ENCODE results near the gene FXYD4. TPM values are rescaled to one million over a fixed set of nuclear protein-coding genes. Genes with fewer than 3 reads are reported as not detected.

FXYD4 gene
- total RNA-seq, 3 donors from 2014 or later: not detected

GRCh38 chr10:43353495-43354329, 17.7 kb upstream of the FXYD4 start:
- peaks cover 10% of the 10 kb centered on the region for H3K4me1 ChIP-seq (ENCODE audit: low read depth)
- no peak overlapping the region for H3K4me3 ChIP-seq
- intact Hi-C loops (cut with DNase I, micrococcal nuclease): loop anchor here in 1 of 2 donors (10.0 kb wide), 1 partner anchor 59 kb away; no protein-coding TSS in a partner anchor
- H3K9me3 ChIP-seq: no peaks in the 10 kb centered on the region
- no peak for DNase-seq
- TF ChIP-seq CTCF (IDR thresholded peaks at IDR 0.05): no peak
- ATAC-seq: no peak
- no peaks in the 10 kb centered on the region for H3K36me3 ChIP-seq (ENCODE audit: low read depth)

GRCh38 chr10:43354330-43354635, 17.2 kb upstream of the FXYD4 start:
- intact Hi-C loops (cut with DNase I, micrococcal nuclease): loop anchor here in 1 of 2 donors (10.0 kb wide), 1 partner anchor 59 kb away; no protein-coding TSS in a partner anchor
- TF ChIP-seq CTCF (IDR thresholded peaks at IDR 0.05): no peak
- H3K36me3 ChIP-seq (ENCODE audit: low read depth): no peaks in the 10 kb centered on the region
- ATAC-seq (no peak), DNase-seq (no peak)
- H3K4me3 ChIP-seq: no peak overlapping the region
- H3K4me1 ChIP-seq (ENCODE audit: low read depth): peaks cover 10% of the 10 kb centered on the region
- H3K9me3 ChIP-seq: no peaks in the 10 kb centered on the region

- Histone ChIP-seq H3K9me3 (no peaks in the 10 kb centered on the region), H3K4me1 (ENCODE audit: low read depth) (peaks cover 10% of the 10 kb centered on the region), H3K36me3 (ENCODE audit: low read depth) (no peaks in the 10 kb centered on the region), H3K4me3 (no peak overlapping the region)
- no peak for ATAC-seq
- intact Hi-C loops (cut with DNase I, micrococcal nuclease): loop anchor here in 1 of 2 donors (10.0 kb wide), 1 partner anchor 60 kb away; no protein-coding TSS in a partner anchor
- no peak for DNase-seq
- no peak for TF ChIP-seq CTCF (IDR thresholded peaks at IDR 0.05)
Measured at GRCh38 chr10:43354879-43355380, 16.5 kb upstream of the FXYD4 start.

GRCh38 chr10:43355749-43356371, 15.6 kb upstream of the FXYD4 start:
- no peak for TF ChIP-seq CTCF (IDR thresholded peaks at IDR 0.05)
- H3K36me3 ChIP-seq (ENCODE audit: low read depth): no peaks in the 10 kb centered on the region
- no peaks in the 10 kb centered on the region for H3K9me3 ChIP-seq
- intact Hi-C loops (cut with DNase I, micrococcal nuclease): loop anchor here in 1 of 2 donors (10.0 kb wide), 1 partner anchor 61 kb away; no protein-coding TSS in a partner anchor
- H3K4me1 ChIP-seq (ENCODE audit: low read depth): peaks cover 6% of the 10 kb centered on the region
- DNase-seq (peak in 1 of 3 donors; percentile 76), ATAC-seq (peak; percentile 95)
- no peak overlapping the region for H3K4me3 ChIP-seq

- Histone ChIP-seq H3K9me3 (no peaks in the 10 kb centered on the region), H3K36me3 (ENCODE audit: low read depth) (no peaks in the 10 kb centered on the region), H3K4me3 (no peak overlapping the region), H3K4me1 (ENCODE audit: low read depth) (peaks cover 6% of the 10 kb centered on the region)
- DNase-seq: no peak
- no peak for ATAC-seq
- intact Hi-C loops (cut with DNase I, micrococcal nuclease): no loop called here
- no peak for TF ChIP-seq CTCF (IDR thresholded peaks at IDR 0.05)
Measured at GRCh38 chr10:43360086-43360485, 11.3 kb upstream of the FXYD4 start.
